ENCODE results near the gene TMEM74B. TPM values are rescaled to one million over a fixed set of nuclear protein-coding genes. Genes with fewer than 3 reads are reported as not detected.

Gene TMEM74B
- total and polyA plus RNA-seq, 2 donors: 0.42 to 0.53 TPM

- DNase-seq (ENCODE audit: extremely low spot score): no peak
- H3K36me3 ChIP-seq (ENCODE audit: insufficient read depth): no peaks in the 10 kb centered on the region
- no peak overlapping the region for H3K27ac ChIP-seq (ENCODE audit: low read depth)
- H3K4me1 ChIP-seq (ENCODE audit: insufficient read depth): no peaks in the 10 kb centered on the region
- no peak overlapping the region for H3K4me3 ChIP-seq (ENCODE audit: low read depth, low read length)
Measured at GRCh38 chr20:1212023-1212422, 27.2 kb upstream of the TMEM74B start.

- Histone ChIP-seq H3K36me3 (ENCODE audit: insufficient read depth) (no peaks in the 10 kb centered on the region), H3K27ac (ENCODE audit: low read depth) (no peak overlapping the region), H3K4me1 (ENCODE audit: insufficient read depth) (no peaks in the 10 kb centered on the region), H3K4me3 (ENCODE audit: low read depth, low read length) (no peak overlapping the region)
- 89% methylated on average over 1 of the region's 1 CpG for WGBS
- no peak for DNase-seq (ENCODE audit: extremely low spot score)
Measured at GRCh38 chr20:1210501-1210900, 25.7 kb upstream of the TMEM74B start.

- WGBS: 53% methylated on average over 5 of the region's 5 CpGs
- no peak overlapping the region for H3K4me3 ChIP-seq (ENCODE audit: low read depth, low read length)
- no peaks in the 10 kb centered on the region for H3K4me1 ChIP-seq (ENCODE audit: insufficient read depth)
Measured at GRCh38 chr20:1209447-1210387, 24.9 kb upstream of the TMEM74B start.

GRCh38 chr20:1207293-1207878, 22.6 kb upstream of the TMEM74B start:
- H3K27ac ChIP-seq (ENCODE audit: low read depth): no peak overlapping the region
- DNase-seq (ENCODE audit: extremely low spot score): no peak
- H3K4me1 ChIP-seq (ENCODE audit: insufficient read depth): no peaks in the 10 kb centered on the region
- H3K36me3 ChIP-seq (ENCODE audit: insufficient read depth): no peaks in the 10 kb centered on the region
- H3K4me3 ChIP-seq (ENCODE audit: low read depth, low read length): no peak overlapping the region
- WGBS: 88% methylated on average over 3 of the region's 3 CpGs

More at GRCh38 chr20:1209447-1210387, 24.9 kb upstream of the TMEM74B start:
- no peaks in the 10 kb centered on the region for H3K36me3 ChIP-seq (ENCODE audit: insufficient read depth)
- no peak overlapping the region for H3K27ac ChIP-seq (ENCODE audit: low read depth)
- no peak for DNase-seq (ENCODE audit: extremely low spot score)

GRCh38 chr20:1206366-1207148, 21.8 kb upstream of the TMEM74B start:
- Histone ChIP-seq H3K36me3 (ENCODE audit: insufficient read depth) (no peaks in the 10 kb centered on the region), H3K27ac (ENCODE audit: low read depth) (no peak overlapping the region), H3K4me3 (ENCODE audit: low read depth, low read length) (no peak overlapping the region), H3K4me1 (ENCODE audit: insufficient read depth) (no peaks in the 10 kb centered on the region)
- WGBS: 61% methylated on average over 19 of the region's 19 CpGs
- DNase-seq (ENCODE audit: extremely low spot score): no peak

- Histone ChIP-seq H3K4me3 (ENCODE audit: low read depth, low read length) (no peak overlapping the region), H3K27ac (ENCODE audit: low read depth) (no peak overlapping the region), H3K4me1 (ENCODE audit: insufficient read depth) (no peaks in the 10 kb centered on the region), H3K36me3 (ENCODE audit: insufficient read depth) (no peaks in the 10 kb centered on the region)
- DNase-seq (ENCODE audit: extremely low spot score): no peak
- WGBS: 91% methylated on average over 8 of the region's 8 CpGs
Measured at GRCh38 chr20:1205802-1206201, 21.0 kb upstream of the TMEM74B start.

GRCh38 chr20:1204576-1204975, 19.8 kb upstream of the TMEM74B start:
- WGBS: 86% methylated on average over 2 of the region's 2 CpGs
- H3K4me3 ChIP-seq (ENCODE audit: low read depth, low read length): no peak overlapping the region
- H3K36me3 ChIP-seq (ENCODE audit: insufficient read depth): no peaks in the 10 kb centered on the region
- H3K4me1 ChIP-seq (ENCODE audit: insufficient read depth): no peaks in the 10 kb centered on the region
- no peak overlapping the region for H3K27ac ChIP-seq (ENCODE audit: low read depth)
- no peak for DNase-seq (ENCODE audit: extremely low spot score)

- DNase-seq (ENCODE audit: extremely low spot score): no peak
- 58% methylated on average over 5 of the region's 5 CpGs for WGBS
- no peak overlapping the region for H3K27ac ChIP-seq (ENCODE audit: low read depth)
- H3K4me3 ChIP-seq (ENCODE audit: low read depth, low read length): no peak overlapping the region
- no peaks in the 10 kb centered on the region for H3K36me3 ChIP-seq (ENCODE audit: insufficient read depth)
- no peaks in the 10 kb centered on the region for H3K4me1 ChIP-seq (ENCODE audit: insufficient read depth)
Measured at GRCh38 chr20:1204113-1204512, 19.3 kb upstream of the TMEM74B start.

- no peak for DNase-seq (ENCODE audit: extremely low spot score)
- no peaks in the 10 kb centered on the region for H3K36me3 ChIP-seq (ENCODE audit: insufficient read depth)
- no peak overlapping the region for H3K27ac ChIP-seq (ENCODE audit: low read depth)
- no peak overlapping the region for H3K4me3 ChIP-seq (ENCODE audit: low read depth, low read length)
- H3K4me1 ChIP-seq (ENCODE audit: insufficient read depth): no peaks in the 10 kb centered on the region
- WGBS: 62% methylated on average over 5 of the region's 5 CpGs
Measured at GRCh38 chr20:1203630-1204029, 18.8 kb upstream of the TMEM74B start.

- Histone ChIP-seq H3K27ac (ENCODE audit: low read depth) (no peak within 1 kb of the TSS), H3K4me1 (ENCODE audit: insufficient read depth) (no peaks in the 10 kb centered on the region), H3K36me3 (ENCODE audit: insufficient read depth) (no peaks in the 10 kb centered on the region), H3K4me3 (ENCODE audit: low read depth, low read length) (no peak within 1 kb of the TSS)
- WGBS: 65% methylated on average over 5 of the region's 5 CpGs
- DNase-seq (ENCODE audit: extremely low spot score): no peak
Measured at GRCh38 chr20:1202762-1203504, 18.2 kb upstream of the TMEM74B start, which contains the start of gene C20orf202. TSS of gene C20orf202 (plus strand) at chr20:1203454. CDS start at chr20:1203586, 132 bp downstream.

- no peak for DNase-seq (ENCODE audit: extremely low spot score)
- 87% methylated on average over 1 of the region's 1 CpG for WGBS
- H3K4me3 ChIP-seq (ENCODE audit: low read depth, low read length): no peak overlapping the region
- H3K36me3 ChIP-seq (ENCODE audit: insufficient read depth): no peaks in the 10 kb centered on the region
- no peak overlapping the region for H3K27ac ChIP-seq (ENCODE audit: low read depth)
- no peaks in the 10 kb centered on the region for H3K4me1 ChIP-seq (ENCODE audit: insufficient read depth)
Measured at GRCh38 chr20:1199964-1200363, 15.2 kb upstream of the TMEM74B start.

- Histone ChIP-seq H3K27ac (ENCODE audit: low read depth) (no peak overlapping the region), H3K36me3 (ENCODE audit: insufficient read depth) (no peaks in the 10 kb centered on the region), H3K4me1 (ENCODE audit: insufficient read depth) (no peaks in the 10 kb centered on the region), H3K4me3 (ENCODE audit: low read depth, low read length) (no peak overlapping the region)
- 61% methylated on average over 7 of the region's 7 CpGs for WGBS
- no peak for DNase-seq (ENCODE audit: extremely low spot score)
Measured at GRCh38 chr20:1199212-1199873, 14.6 kb upstream of the TMEM74B start.

- no peaks in the 10 kb centered on the region for H3K4me1 ChIP-seq (ENCODE audit: insufficient read depth)
- no peak for DNase-seq (ENCODE audit: extremely low spot score)
- H3K36me3 ChIP-seq (ENCODE audit: insufficient read depth): no peaks in the 10 kb centered on the region
- H3K4me3 ChIP-seq (ENCODE audit: low read depth, low read length): no peak overlapping the region
- no peak overlapping the region for H3K27ac ChIP-seq (ENCODE audit: low read depth)
- 91% methylated on average over 5 of the region's 5 CpGs for WGBS
Measured at GRCh38 chr20:1198751-1199150, 14.0 kb upstream of the TMEM74B start.
